GM21447 (cell line): Measurements from ENCODE around the gene PRLR.
"Not testable (repeated sequence)": the region's sequence is repeated elsewhere in the genome, so short reads cannot be mapped to it uniquely, and the experiment has no call there.

Experiments used
- ATAC-seq: cut with Tn5 transposase; IDR thresholded peaks from one replicate; pipeline ENCODE4 v1.9.1; 2021; ENCODE audit not compliant: unreplicated experiment

PRLR gene

DNA sequence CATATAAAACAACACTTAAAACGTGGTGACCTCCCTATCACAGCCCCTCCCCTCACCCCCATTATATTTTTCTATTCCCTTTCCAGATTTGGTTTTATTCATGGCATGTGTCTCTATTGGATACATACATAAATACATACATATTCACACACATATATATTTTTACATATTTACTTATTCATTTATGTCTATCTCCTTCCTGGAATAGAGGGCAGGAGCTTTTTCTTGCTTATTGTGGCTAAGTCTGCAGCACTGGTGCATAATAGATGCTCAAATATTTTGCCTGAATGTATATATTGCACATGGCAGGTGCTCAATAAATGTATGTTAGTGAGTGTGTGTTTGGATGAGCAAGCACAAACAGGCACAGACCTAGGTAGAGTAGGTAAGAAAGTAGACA, 185.0 kb downstream of the PRLR start:
- ATAC-seq, result no peak

DNA sequence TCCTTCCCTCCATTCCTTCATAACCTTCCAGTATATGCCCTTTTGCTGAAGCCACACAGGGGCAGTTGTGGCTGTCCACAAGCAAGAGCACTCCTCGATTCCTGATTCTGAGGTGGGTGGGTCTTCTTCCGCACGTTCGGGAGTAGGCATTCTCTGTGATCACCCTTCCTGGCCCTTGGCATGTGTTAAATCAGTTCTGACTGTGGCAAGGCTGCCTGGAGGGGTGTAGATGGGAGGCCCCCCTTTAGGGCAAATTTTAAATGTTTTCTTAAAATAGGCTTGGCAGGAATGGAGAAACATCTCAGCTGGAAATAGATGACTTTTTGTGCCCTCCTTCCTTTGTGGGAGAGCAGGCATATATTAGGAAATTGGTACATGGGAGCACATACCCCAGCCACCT, 185.6 kb downstream of the PRLR start:
- no peak for ATAC-seq

DNA sequence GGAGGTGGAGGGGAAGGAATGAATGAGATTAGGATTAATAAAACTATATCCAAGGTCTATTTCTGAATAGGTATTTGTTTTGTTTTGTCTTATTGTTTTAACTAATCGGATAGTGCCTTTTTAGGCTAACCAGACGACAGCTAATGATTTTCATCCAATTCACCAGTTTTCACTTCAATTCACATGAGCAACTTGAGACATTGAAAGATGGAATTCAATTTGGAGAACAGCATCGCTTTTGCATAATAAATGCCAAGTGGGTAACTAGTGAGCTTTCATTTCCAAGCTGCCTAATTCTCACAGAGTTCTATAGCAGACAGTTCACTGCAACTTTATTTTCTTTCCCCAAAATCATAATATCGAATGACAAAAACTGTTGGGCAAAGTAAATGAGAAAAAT, 187.5 kb downstream of the PRLR start:
- no peak for ATAC-seq

DNA sequence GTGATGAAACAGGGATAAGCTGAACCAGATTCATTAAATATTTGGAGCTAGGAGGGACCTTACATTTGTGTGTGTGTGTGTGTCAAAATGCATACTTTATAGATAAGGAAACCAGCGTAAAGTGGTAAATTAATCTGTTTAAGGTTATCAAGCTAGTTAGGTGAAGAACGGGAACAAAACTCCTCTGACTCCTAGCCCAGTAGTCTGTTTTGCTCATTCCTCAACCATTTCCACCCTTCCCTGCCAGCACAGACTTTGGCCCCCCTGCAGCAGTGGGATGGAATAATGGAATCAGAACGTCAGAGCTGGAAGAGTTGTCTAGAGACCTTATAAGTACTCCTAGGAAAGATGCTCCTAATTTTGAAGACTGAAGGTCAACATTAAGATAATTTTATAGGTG, 189.0 kb downstream of the PRLR start:
- ATAC-seq, result no peak

DNA sequence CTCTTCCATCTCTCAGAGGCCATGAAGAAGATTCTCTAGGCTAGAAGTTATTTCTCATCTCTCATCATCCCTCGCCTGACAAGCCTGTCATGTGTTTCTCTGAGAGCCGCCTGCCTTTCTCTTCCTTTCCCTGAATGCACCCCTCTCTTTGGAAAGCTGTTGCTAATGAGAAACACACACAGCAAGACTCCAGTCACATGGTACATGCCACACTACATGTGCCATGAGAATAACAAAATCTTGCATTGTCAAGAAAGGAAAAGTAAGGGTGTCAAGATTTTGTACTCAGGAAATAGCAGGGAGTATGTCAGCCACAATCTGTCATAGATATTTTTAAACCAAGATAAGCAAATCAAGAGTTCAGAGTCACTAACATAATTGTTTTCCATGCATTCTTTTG, 191.4 kb downstream of the PRLR start:
- ATAC-seq, result no peak

DNA sequence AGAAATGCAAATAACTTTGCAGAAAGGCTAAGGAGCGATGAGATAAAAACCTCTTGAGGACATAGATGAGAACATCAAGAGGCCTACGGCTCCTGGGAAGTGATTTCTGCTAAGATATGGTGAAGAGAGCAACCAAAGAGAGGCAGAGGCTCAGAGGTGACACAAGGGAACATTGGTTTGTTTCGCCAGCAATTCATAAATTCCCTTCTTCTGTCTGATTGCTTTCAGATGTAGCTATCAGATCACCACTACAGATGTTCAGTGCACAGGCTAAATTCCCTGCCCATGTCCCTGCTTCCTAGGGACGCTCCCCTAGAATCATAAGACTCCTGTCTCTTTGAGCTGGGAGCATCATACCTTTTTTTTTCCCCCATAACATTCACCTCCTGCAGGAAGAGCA, 193.8 kb downstream of the PRLR start:
- ATAC-seq, result no peak

DNA sequence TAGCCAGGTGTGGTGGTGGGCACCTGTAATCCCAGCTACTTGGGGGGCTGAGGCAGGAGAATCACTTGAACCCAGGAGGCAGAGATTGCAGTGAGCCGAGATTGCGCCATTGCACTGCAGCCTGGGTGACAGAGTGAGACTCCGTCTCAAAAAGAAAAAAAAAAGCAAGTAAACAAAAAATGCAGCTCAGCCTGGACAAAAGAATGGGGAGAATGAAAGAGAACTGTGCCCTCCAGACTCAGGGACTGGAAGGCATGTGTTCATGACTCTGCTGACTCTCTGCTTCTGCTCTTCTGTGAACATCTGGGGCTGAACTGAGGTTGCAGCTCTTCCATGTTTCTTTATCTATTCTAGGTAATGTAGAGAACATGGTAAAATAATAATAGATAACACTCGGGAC, 194.4 kb downstream of the PRLR start:
- not testable (repeated sequence) for ATAC-seq

DNA sequence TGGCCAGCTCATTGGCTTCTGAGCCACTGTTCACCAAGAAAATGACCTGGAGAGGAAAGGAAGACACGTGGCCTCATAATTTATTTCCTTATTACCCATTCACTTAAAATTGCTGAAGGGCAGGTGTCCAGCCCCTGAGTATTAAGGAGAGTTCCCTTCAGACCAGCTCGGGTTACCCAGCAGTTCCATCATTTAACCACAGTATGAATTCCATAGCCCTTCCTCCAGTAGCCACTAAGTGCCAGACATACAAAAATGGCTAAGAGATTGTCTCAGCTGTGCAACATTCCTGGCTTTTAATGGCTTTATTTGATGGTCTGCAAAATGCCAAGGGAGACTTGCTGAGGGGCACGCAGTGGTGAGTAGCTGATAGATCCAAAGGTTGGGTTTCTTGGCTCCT, 195.0 kb downstream of the PRLR start:
- ATAC-seq, result no peak

DNA sequence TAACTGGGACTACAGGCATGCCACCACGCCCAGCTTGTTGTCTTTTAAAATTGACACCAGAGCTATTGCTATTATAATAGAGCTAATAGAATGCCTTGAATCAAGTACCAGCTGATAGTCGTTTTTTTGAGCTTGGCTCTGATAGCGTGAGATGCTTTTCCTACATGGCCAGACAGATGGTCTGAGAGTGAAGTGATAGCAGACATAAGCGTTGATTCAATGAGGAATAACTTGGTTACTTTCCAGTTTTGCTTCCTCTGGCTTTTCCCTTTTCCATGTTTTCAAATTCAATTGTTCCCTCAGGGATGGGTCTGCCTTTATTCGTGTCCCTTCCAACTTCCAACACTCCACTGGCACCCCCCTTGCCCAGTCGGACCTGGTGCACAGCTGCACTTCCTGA, 197.9 kb downstream of the PRLR start:
- no peak for ATAC-seq

DNA sequence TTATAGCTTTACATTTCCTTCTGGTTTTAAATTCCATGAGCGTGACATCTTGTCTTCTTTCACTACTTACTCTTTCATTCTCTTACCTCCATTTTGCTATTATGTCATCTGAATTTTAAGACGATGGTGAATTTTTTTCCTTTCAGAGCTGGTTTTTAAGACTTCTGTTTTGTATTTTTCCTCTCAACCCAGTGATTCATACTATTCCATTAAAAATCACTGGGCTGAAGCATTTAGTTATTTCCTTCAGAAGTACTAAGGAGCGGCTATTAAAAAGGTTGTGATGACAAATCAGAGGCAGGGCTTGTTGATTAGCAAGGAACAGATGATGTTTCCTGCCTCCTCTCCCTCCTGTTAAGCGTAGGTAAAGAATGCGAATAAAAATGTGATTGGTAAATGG, 199.0 kb downstream of the PRLR start:
- no peak for ATAC-seq

DNA sequence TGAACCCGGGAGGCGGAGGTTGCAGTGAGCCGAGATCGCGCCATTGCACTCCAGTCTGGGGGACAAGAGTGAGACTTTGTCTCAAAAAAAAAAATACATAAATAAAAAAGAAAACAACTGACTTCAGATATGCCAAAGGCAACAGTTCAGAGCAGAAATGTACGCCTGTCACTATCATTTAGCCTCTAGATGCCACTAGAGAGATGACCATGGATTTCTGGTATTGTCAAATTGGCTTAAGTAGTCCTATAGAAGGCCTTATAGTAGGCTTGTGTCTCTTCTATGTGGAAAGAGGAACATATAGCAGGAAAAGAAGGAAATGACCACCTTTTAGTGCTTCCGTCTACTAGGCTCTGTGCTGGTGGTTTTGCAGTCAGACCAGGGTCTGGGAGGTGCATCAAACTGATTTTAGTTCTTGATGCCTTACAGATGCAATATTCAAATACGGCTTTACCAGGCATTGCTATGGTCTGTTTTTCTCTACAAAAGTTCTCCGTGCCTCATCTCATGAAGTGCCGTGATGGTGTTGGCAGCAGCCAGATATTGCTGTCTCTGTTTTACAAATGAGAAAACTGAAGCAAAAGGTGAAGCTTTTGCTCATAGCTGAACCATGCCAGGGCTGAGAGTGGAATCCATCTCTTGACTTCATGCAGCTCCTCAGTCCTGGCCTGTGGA, 199.7 kb downstream of the PRLR start:
- no peak for ATAC-seq

DNA sequence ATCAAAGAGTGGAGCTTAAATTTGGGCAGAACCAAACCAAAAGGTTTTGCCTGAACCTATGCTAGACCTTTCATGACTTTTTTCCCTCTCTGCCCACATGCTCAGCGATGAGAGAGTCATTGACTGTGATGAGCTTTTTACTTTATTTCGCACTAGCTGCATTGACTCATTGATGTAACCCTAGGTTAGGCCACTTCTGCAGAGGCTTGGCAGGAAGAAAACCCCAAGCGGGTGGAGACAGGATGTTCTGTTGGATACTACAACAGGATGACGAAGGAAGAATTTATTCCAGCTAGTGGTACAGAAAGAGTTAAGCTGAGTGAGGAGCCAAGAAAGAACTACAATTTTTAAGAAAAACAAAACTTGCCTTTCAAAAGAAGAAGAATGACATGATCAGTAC, 201.0 kb downstream of the PRLR start:
- no peak for ATAC-seq

DNA sequence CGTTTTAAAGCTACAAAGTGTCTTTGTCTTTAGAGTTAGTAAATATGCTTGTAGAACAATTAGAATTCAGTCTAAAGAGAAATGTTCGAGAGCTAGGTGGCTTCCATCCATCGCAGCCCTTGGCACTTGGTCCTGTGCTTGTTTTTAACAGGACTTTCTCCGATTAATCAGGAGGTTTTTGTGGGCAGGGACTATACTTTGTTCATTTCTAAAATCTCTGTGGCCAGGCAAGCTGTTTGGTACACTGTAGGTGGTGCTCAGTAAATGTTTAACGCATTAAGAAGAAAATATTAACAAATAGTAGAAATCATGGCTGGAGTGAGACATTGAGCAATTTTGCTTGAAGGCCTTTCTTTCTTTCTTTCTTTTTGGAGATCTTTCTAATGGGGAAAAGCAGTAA, 203.3 kb downstream of the PRLR start:
- no peak for ATAC-seq

DNA sequence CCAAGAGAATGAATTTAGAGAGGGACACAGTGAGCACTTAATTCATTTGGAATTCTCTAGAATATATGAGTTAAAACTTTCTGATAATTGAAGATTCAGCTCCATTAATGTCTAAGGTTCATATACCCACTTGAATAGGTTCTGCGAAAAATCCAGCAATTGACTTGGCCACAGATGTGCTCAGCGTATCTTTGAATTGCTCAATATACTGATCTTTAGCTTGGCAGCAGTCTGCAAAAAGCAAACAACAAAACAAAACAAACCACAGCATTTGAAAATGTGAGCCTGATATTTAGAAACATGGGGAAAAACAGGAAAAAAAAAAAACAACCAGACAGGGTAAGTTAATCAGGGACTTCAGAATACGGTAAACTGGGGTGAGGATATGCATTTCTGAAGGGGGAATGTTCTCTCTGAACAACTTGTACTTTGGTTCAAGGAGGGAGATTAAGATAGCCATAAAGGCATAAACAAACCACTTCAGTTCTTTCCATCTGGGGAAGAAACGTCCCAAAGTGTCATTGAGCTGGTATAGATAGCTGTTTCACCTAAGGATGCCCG, 203.9 kb downstream of the PRLR start:
- ATAC-seq, result no peak

DNA sequence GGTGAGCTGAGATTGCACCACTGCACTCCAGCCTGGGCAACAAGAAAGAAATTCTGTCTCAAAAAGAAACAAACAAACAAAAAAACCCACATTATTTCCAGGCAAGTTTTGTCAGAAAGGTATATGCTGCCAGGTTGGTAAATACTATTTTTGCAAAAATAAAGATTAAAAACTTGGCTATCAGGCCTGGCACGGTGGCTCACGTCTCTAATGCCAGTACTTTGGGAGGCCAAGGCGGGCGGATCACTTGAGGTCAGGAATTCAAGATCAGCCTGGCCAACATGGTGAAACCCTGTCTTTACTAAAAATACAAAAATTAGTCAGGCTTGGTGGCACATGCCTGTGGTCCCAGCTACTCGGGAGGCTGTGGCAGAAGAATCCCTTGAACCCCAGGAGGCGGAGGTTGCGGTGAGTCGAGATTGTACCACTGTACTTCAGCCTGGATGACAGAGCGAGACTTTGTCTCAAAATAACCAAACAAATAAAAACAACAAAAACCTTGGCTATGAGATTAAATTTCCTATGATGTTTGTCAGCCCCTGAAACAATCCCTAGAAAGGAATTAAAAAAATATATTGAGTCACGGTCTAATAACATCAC, 205.3 kb downstream of the PRLR start:
- no peak for ATAC-seq

DNA sequence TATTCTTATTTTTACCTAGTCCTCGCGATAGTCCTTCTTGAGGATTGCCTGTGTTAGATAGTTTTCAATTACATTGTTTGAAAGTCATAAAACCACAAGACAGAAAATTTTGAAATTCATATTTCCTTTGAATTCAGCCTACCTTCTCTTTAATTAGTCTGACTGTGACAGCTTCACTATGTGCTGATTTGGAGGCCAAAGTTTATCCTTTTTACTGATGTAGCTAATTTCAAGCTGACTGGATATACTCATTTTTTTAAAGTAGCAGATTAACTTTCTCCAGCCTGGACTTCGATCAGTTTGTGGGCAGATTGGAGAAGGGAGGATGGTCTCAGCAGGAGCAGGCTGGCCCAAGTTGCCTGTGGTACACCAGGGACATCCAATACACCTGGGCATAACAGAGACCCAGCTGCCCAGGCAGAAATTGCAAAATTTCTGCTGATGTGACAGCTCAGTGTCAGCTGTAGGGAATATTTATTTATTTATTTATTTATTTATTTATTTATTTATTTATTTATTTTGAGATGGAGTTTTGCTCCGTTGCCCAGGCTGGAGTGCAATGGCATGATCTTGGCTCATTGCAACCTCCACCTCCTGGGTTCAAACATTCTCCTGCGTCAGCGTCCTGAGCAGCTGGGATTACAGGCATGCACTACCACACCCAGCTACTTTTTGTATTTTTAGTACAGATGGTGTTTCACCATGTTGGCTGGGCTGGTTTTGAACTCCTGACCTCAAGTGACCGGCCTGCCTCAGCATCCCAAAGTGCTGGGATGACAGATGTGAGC, 206.7 kb downstream of the PRLR start:
- no peak for ATAC-seq

DNA sequence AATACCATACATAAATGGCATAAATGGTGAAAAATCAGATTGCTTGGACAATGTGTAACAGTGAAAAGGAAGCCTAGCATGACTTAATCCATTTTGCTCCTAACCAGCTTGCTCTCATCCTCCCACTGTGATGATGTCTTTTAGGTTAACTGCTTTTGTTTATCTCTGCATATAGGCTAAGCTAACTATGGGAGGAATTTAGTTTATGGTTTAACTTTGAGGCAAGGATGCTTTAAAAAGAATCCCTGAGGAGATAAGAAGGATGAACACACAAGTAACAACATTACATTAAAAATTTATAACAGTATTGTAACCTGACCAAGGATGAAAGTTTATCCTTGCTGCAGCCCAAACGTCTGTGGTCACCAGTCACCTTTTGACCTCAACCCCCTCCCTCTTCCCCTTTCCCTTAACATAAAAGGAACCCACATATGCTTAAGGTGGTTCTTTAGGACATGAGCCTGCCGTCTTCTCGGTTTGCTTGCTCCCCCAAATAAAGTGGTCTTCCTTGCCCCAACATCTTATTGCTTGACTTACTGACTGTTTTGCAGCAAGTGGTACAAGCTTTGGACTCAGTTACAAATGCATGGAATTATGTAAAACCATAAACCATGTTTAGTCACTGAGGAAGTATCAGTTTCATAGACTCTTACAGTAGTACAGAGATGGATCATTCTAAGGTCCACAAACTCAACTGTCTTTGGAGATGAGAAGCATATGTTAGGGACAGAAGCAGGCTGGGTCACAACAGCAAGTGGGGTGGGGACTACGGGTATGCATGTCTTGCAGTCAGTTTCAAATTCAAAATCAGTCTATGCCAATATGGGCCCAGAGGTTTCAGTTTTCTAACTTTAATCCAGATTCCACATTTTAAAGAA, 213.9 kb downstream of the PRLR start:
- no peak for ATAC-seq

DNA sequence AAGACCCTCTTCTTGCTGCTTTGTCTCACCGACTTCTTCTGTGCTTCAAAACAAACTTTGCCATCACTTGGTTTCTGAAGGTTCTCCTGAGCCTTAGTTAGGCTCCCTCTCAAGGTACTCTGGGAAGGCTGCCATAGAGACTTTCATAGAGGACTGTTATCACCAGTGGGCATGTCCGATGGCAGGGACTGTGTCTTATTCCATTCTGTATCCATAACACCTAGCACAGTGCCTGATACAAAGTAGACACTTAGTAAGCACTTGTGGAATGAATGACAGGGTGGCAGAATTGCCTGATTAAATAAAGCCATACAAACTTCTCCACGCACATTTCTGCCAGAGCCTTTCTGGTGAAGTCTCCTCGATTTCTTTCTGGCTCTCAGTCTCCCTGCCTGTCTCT, 215.2 kb downstream of the PRLR start:
- ATAC-seq, result no peak

DNA sequence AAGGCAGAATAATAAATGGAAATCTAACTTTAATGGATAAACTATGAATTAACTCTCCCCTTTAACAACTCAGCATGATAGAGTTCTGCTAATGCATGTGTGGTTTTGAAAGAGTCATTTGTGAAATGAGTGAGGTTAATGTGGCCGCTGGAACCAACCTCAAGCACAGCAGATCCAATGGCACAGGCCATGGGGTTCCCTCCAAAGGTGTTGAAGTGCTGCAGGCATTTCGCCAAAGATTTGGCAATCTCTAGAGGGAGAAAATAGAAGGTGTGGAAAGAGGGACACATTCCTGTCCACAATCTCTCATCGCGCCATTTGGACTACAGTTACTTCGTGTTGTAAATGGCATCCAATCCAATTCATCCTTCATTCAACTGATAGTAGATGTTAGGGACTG, 217.5 kb downstream of the PRLR start:
- ATAC-seq, result no peak

DNA sequence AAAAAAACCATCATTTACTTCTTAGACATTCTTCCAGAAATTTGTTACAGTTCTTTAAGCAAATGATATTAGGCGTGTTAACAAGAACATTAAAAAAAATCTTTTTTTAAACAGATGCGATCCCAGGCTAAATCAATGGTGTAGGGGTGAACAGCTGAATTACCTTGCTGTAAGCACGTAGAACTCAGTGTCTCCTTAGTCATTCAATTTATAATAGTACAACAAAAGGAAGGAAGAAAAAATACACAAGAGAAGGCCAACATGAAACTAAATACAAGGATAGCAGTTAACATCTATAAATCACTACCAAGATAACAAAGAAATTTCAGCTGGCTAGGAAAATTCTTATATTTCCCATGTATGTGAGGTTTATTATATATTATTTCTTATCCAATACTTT, 217.9 kb downstream of the PRLR start:
- no peak for ATAC-seq

DNA sequence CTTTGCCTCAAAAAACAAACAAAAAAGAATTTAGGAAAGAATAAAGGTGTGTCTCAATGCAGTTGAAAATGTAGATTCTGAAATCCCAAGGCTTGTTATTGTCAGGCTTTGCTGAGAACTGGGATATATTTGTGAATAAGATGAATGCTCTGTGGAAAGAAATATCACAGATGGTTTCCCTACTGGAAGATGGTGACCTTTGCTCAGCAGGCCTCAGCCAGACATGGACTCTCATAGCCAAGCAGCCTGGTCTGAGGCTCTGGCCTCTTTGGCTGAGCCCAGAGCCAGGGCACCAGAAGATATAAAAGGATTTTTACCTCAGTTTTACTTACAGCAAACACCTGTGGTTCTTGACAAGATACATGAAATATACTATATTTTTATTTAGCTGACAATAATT, 219.6 kb downstream of the PRLR start:
- no peak for ATAC-seq
